ENCODE data around the gene SLC17A5.
"Not testable (repeated sequence)": the region's sequence is repeated elsewhere in the genome, so short reads cannot be mapped to it uniquely, and the experiment has no call there.

SLC17A5 gene

DNA sequence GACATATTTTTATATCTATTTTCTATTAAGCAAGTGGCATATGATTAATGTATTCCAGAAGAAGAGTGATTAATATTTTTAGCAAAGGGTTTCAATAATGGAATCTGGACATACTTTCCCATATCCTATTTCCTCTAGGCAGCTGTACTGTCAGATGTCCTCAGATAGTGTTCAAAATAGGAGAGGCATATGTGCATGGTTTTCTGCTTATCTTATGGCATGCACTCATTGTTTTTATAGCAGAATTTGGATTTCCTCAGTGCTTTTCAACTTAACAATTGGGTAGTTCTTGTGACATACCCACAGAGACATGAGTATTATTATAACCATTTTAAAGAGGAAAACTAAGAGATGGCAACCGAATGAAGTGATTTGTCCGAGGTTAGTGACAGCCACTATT lies 12.6 kb upstream of the SLC17A5 start:
- no peak for DNase-seq (ENCODE audit: low read depth)

GRCh38 chr6:73665686-73666319 lies 12.0 kb upstream of the SLC17A5 start:
- no peak for DNase-seq (ENCODE audit: low read depth)

DNA sequence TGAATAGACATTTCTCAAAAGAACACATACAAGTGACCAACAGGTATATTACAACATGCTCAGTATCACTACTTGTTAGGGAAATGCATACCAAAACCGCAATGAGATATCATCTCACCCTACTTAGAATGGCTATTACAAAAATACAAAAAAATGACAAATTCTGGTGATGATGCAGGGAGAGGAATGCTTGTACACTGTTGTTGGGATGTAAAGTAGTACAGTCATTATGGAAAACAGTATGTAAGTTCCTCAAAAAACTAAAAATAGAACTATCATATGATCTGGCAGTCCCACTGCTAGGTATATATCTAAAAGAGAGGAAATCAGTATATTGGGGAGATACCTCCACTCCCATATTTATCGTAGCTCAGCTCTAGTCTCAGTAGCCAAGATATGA lies 10.9 kb upstream of the SLC17A5 start:
- no peak for DNase-seq (ENCODE audit: low read depth)

DNA sequence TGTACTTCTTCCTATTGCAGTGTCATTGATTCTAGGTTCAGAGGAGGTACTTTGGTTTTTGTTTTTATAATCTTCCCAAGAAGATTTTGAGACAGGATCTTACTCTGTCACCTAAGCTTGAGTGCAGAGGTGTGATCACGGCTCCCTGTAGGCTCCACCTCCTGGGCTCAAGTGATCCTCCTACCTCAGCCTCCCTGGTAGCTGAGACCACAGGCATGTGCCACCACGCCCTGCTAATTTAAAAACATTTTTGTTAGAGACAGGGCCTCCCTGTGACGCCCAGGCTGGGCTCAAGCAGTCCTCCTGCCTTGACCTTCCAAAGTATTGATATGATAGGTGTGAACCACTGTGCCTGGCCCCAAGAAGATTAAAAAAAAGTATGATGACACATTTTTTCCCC lies 3.4 kb upstream of the SLC17A5 start:
- DNase-seq (ENCODE audit: low read depth) = no peak

- no peak for DNase-seq (ENCODE audit: low read depth)
Measured at GRCh38 chr6:73656531-73657145, 2.8 kb upstream of the SLC17A5 start.

DNA sequence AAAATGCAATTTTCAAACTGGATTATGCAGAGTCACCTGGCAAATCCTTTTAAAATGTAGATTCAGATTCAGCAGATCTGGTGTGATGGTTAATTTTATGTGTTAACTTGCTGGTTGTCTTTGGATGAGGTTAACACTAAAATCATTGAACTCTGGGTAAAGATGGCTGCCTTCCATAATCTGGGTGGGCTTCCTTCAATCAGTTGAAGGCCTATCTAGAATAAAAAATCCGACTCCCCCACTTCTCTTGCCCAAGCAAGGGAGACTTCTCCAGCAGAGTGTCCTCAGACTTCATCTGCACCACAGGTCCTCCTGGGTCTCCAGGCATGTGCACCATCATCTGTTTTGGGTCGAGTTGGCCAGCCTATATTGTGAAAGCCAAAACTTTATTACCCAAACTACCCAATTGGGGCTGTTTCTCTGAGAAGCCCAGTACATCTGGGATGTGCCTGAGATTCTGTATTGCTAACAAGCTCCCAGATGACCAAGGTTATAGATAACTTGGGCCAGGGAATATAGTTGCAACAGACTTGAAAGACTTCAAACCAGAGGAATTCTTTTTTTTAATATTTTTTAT lies 1.6 kb upstream of the SLC17A5 start:
- no peak for DNase-seq (ENCODE audit: low read depth)

GRCh38 chr6:73652637-73653570 lies 888 bp downstream of the SLC17A5 start:
- DNase-seq (ENCODE audit: low read depth) = no peak

- DNase-seq (ENCODE audit: low read depth) = no peak
Measured at GRCh38 chr6:73649783-73650182, 4.0 kb downstream of the SLC17A5 start.

DNA sequence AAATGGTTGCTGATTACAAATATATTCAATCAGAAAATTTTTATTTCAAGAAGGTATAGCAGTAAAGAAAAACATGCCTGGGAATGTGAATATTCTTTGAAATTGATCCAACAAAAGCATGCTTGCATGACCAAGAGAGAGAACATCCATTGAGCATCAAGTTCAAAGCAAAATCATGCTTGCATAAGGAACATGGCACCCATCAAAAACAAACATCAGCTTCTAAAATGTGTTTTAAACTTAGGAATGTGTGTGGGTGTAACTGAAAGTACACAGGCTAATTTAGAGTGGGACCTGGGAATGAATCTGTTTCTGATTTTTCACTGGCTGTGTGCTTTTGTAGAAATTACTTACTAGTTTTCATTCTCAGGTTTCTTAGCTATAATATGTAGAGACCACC lies 5.6 kb downstream of the SLC17A5 start:
- no peak for DNase-seq (ENCODE audit: low read depth)

DNA sequence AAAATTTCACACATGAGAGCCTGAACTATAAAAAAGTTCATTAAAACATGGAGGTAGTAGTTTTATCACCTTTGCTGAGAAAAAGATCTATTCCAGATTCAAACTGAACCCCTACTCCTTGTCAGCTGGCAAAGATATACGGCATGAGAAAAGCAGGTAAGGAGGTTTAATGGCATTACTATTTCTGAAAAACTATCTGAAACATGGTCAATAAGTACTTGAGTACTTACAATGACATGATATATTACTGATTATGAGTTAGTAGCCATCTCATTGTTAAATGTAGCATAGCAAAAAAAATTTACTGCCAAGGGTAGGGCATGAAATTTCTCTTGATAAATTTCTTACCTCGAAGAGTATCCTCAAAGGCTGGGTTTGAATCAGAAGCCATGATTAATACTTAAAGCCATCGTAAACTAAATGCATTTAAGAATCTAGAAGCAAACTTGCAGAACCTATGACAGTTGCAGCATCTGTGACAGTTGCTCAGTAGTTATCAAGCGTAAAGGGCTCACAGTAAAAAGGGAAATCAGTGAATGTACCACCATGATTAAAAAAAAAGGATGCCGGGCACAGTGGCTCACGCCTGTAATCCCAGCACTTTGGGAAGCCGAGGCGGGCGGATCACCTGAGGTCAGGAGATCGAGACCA lies 8.7 kb downstream of the SLC17A5 start:
- DNase-seq (ENCODE audit: low read depth) = no peak

DNA sequence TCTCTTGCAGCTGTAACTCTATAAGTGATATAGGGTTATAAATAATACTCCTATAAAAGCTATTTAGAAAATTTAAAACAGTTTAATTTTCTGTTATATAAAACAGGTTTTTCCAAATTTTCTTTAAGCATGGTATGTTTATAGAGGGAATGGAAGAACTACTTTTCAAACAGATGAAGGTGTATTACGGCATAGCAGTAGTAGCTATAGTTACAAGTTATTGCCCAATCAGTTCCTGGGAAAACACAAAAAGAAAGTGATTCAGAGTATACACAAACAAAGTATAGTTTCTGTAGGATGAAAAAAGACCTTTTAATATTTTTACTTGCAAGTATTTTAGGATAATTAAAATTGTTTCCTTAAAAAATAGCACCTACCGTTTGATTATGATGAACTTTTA lies 9.8 kb downstream of the SLC17A5 start:
- DNase-seq (ENCODE audit: low read depth) = no peak

DNA sequence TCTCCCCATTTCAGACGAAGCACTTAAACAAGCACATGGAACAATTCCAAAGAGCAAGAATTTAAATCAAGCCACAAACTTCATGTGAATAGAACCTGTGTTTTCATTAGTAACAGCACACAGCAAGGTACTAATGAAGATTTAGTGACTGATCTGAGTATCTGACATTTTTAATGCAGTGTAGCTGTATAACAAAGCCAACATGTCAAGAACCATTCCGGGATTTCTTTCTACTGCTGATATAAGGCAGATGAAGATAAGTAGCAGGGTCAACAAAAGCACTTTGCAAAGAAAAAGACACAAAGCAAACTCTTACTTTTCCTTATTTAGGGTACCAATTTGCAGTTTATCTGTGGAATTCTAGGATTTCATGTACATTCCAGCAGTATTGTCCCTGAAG lies 11.3 kb downstream of the SLC17A5 start:
- no peak for DNase-seq (ENCODE audit: low read depth)

- no peak for DNase-seq (ENCODE audit: low read depth)
Measured at GRCh38 chr6:73640179-73640750, 13.5 kb downstream of the SLC17A5 start.

DNA sequence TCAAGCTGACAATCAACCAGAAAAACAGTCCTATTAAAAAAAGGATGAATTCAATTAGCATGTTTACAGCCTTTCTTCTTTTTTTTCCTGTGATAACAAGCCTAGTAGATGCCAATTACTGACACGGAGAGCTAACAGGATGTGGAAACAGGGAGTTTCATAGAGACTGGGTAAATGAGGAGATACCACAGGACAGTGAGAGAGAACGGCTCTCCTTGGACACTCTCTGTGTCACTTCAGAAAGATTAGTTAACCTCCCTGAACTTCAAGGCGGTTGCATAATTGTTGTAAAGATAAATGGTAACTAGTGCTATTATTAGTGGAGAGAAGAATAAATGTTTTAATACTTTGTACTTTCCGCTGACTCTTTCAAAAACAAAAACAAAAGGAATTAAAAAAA lies 14.8 kb downstream of the SLC17A5 start:
- DNase-seq (ENCODE audit: low read depth) = no peak

- DNase-seq (ENCODE audit: low read depth) = no peak
Measured at GRCh38 chr6:73637404-73637803, 16.4 kb downstream of the SLC17A5 start.

GRCh38 chr6:73636048-73636447 lies 17.7 kb downstream of the SLC17A5 start:
- no peak for DNase-seq (ENCODE audit: low read depth)

DNA sequence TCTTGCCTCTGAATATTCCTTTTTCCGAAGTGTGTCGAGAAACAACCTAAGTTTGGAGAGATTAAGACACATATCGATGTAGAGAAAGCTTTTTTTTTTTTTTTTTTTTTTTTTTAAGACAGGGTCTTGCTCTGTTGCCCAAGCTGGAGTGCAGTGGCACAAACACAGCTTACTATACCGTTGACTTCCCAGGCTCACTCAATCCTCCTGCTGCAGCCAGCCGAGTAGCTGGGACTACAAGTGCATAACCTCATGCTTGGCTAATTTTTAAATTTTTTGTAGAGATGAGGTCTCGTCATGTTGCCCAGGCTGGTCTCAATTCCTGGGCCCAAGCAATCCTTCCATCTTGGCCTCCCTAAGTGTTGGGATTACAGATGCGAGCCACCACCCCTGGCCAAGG lies 21.4 kb downstream of the SLC17A5 start:
- no peak for DNase-seq (ENCODE audit: low read depth)

GRCh38 chr6:73631849-73632248 lies 21.9 kb downstream of the SLC17A5 start:
- no peak for DNase-seq (ENCODE audit: low read depth)

GRCh38 chr6:73630401-73630800 lies 23.4 kb downstream of the SLC17A5 start:
- no peak for DNase-seq (ENCODE audit: low read depth)

- no peak for DNase-seq (ENCODE audit: low read depth)
Measured at GRCh38 chr6:73624896-73625295, 28.9 kb downstream of the SLC17A5 start.

DNA sequence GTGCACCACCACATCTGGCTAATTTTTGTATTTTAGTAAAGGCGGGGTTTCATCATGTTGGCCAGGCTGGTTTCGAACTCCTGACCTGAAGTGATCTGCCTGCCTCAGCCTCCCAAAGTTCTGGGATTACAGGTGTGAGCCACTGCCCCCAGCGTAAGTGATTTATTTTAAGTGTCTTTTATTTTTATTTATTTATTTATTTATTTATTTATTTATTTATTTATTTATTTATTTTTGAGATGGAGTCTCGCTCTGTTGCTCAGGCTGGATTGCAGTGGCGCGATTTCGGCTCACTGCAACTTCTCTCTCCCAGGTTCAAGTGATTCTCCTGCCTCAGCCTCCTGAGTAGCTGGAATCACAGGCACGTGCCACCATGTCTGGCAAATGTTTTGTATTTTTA lies 30.3 kb downstream of the SLC17A5 start:
- not testable (repeated sequence) for DNase-seq (ENCODE audit: low read depth)

GRCh38 chr6:73618082-73618481 lies 35.7 kb downstream of the SLC17A5 start:
- DNase-seq (ENCODE audit: low read depth) = not testable (repeated sequence)
